Nephron (organoid): ENCODE data around the gene BAZ1B.
A peak's percentile ranks its signal among the peaks of the same experiment; 100 is the strongest.

Experiments used
- H3K27ac Mint-ChIP-seq, 3 experiments: 2 replicates each; pipeline ENCODE4 v1.8.0; 2020; ENCODE audit warnings: mixed read lengths in 3 of 3, mild to moderate bottlenecking in 2 of 3, moderate library complexity in 1 of 3
- H3K27me3 Mint-ChIP-seq: 2 replicates; pipeline ENCODE4 v1.8.0; 2021; ENCODE audit warnings: low read depth, mild to moderate bottlenecking, moderate library complexity, mixed read lengths
- H3K36me3 Mint-ChIP-seq: 2 replicates; pipeline ENCODE4 v1.8.0; 2020; ENCODE audit warnings: low read depth, mixed read lengths
- H3K4me1 Mint-ChIP-seq: 2 replicates; pipeline ENCODE4 v1.8.0; 2020; ENCODE audit warnings: mixed read lengths
- H3K4me3 Mint-ChIP-seq, 3 experiments: 2 replicates each; pipeline ENCODE4 v1.8.0; 2020; ENCODE audit warnings: mild to moderate bottlenecking in 3 of 3, mixed read lengths in 3 of 3, moderate library complexity in 2 of 3
- H3K9me3 Mint-ChIP-seq: 2 replicates; pipeline ENCODE4 v1.8.0; 2020; ENCODE audit warnings: mixed read lengths
- TF ChIP-seq, protein P1 (sequence below), 3 experiments: fragments of 200-600 bp; sonication (generic); IDR thresholded peaks; one replicate each; pipeline ENCODE4 v1.5.0; 2021; ENCODE audit warnings: antibody characterized with exemption in 3 of 3; ENCODE audit not compliant: unreplicated experiment in 3 of 3

BAZ1B gene

DNA sequence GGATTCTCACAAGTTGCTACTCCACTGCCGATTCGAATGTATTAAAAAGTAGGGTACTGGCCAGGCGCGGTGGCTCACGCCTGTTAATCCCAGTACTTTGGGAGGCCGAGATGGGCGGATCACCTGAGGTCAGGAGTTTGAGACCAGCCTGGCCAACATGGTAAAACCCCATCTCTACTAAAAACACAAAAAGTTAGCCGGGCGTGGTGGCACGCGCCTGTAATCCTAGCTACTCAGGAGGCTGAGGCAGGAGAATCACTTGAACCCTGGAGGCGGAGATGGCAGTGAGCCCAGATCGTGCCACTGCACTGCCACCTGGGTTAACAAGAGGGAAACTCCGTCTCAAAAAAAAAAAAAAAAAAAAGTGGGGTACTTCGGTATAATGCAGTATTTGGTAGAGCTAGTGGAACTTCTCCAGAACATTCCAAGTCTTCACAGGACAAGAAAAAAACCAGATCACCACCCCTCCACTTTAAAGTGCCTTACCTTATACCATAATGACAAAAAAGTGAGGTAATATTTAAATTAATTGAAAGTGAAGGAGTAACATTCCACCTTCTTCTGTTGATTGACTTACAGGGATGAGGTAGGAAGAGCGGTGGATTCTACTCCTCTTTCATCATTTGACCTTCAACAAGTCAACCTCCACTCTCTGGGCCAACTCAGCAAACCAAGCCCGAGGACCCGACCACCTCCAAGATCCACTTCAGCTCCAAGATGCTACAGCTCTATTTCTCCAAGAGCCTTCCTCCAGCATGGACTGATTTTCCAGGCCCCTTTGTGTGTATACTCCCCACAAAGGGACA, 2.0 kb downstream of the BAZ1B start:
- Mint-ChIP-seq H3K4me3 (peak overlapping the region; percentile 88 to 92 (median 90)), H3K36me3 (peaks cover 37% of the 10 kb centered on the region), H3K27me3 (no peaks in the 10 kb centered on the region), H3K27ac (peak overlapping the region; percentile 74 to 91 (median 83)), H3K9me3 (no peaks in the 10 kb centered on the region), H3K4me1 (peaks cover 45% of the 10 kb centered on the region)
- TF ChIP-seq, protein P1, sequence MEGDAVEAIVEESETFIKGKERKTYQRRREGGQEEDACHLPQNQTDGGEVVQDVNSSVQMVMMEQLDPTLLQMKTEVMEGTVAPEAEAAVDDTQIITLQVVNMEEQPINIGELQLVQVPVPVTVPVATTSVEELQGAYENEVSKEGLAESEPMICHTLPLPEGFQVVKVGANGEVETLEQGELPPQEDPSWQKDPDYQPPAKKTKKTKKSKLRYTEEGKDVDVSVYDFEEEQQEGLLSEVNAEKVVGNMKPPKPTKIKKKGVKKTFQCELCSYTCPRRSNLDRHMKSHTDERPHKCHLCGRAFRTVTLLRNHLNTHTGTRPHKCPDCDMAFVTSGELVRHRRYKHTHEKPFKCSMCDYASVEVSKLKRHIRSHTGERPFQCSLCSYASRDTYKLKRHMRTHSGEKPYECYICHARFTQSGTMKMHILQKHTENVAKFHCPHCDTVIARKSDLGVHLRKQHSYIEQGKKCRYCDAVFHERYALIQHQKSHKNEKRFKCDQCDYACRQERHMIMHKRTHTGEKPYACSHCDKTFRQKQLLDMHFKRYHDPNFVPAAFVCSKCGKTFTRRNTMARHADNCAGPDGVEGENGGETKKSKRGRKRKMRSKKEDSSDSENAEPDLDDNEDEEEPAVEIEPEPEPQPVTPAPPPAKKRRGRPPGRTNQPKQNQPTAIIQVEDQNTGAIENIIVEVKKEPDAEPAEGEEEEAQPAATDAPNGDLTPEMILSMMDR (IDR thresholded peaks at IDR 0.05; ENCODE audit: unreplicated experiment in 3 of 3), result no peak

DNA sequence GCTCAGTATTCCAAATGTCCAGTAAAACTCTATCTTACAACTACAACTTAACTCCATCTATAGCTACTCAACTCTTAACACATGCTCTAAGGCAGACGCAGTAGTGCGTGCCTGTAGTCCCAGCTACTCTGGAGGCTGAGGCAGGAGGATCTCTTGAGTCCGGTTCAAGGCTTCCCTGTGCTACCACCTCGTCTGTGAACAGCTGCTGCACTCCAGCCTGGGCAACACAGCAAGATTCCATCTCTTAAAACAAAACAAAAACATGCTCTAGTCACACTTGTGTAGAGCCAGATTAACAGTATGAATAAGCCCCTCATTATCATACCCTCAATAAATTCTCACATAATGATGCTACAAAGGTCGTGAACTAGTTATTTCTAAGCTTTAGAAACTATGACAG, 3.6 kb downstream of the BAZ1B start:
- no peaks in the 10 kb centered on the region for H3K9me3 Mint-ChIP-seq

DNA sequence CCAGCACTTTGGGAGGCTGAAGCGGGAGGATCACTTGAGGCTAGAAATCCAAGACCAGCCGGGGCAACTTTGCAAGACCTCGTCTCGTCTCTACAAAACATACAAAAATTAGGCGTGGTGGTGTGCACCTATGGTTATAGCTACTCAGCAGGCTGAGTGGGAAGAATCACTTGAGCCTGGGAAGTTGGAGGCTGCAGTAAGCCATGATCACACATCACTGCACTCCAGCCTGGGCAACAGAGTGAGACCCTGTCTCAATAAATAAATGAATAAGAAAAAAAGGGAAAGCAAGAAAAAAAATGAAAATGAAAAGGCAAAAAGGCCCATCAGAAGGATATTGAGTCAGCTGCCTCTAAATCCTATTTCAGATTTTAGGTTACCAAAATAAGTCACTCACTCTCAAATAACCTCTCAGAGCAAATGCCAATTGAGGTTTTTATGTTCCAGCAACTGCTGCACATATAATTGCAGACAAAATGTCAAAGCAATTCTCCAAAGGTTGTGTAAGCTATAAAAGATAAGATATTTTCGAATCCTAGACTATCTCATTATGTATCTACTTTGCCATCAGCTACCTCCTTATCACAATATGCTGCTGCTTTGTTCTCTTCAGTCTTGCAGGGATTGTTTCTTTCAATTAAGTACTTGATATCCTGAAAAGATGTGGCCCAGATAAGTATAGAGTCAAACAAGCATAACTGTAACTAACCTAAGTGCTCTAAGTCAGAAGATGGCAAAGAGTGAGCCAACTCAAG, 4.7 kb downstream of the BAZ1B start:
- Mint-ChIP-seq H3K36me3 (peaks cover 58% of the 10 kb centered on the region), H3K4me3 (peak overlapping the region in 2 of 3 experiments; percentile 4 to 23), H3K27ac (no peak overlapping the region), H3K27me3 (no peaks in the 10 kb centered on the region), H3K4me1 (peaks cover 40% of the 10 kb centered on the region), H3K9me3 (no peaks in the 10 kb centered on the region)
- TF ChIP-seq, protein P1 (IDR thresholded peaks at IDR 0.05; ENCODE audit: unreplicated experiment in 3 of 3), result no peak

More for the DNA sequence above, 3.6 kb downstream of the BAZ1B start:
- H3K27ac Mint-ChIP-seq, result peak overlapping the region; percentile 58 to 62 (median 61)
- no peaks in the 10 kb centered on the region for H3K27me3 Mint-ChIP-seq
- peak overlapping the region; percentile 88 to 92 (median 90) for H3K4me3 Mint-ChIP-seq
- H3K36me3 Mint-ChIP-seq, result peaks cover 51% of the 10 kb centered on the region
- peaks cover 45% of the 10 kb centered on the region for H3K4me1 Mint-ChIP-seq
- TF ChIP-seq, protein P1 (IDR thresholded peaks at IDR 0.05; ENCODE audit: unreplicated experiment in 3 of 3), result no peak

DNA sequence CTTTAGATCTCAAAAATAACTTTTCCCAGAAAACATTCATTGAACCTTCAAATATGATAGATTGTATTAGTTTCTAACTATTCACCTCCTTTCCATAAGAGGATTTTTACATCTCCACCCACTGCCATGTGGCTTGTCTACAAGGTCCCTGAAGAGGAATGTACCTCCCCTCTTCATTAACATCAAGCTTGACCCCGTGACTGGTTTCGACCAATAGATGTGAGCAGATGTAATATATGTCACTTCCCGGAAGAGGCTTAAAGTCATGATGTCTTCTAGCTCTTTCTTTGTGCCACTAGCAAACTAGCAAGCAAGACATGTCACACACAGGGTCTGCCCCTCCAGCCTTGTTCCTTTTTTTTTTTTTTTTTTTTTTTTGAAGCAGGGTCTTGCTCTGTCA, 6.9 kb downstream of the BAZ1B start:
- H3K4me1 Mint-ChIP-seq, result peaks cover 27% of the 10 kb centered on the region
- no peaks in the 10 kb centered on the region for H3K9me3 Mint-ChIP-seq

DNA sequence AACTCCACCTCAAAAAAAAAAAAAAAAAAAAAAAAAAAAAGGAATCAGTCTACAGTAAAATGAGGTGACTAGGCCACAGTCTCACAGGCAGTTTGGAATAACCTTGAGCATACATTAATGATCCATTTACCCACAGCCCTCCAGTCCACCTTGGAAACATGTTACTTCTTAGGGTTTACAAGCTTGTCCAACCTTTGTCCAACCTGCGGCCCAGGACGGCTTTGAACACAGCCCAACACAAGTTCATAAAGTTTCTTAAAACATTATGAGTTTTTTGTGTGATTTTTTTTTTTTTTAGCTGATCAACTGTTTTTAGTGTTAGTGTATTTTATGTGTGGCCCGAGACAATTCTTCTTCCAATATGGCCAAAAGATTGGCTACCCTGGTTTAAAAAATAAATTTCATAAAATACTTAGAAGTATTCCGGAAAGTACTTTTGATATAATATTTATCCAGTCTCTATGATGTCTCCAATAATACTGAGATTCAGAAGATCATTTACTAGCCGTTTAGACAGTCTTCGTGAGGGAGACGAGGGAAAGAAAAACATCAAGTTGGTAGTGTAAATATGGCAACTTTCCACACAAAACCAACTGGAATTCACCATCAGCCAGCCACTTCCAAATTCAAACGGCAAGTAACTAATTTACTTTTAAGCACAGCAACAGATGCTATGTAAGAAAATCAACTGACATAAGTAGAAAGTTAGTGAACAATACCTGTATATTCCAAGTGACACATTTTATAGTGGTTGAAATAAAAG, 9.9 kb downstream of the BAZ1B start:
- Mint-ChIP-seq H3K9me3 (no peaks in the 10 kb centered on the region), H3K27ac (peak overlapping the region in 1 of 3 experiments; percentile 59), H3K4me1 (peaks cover 2% of the 10 kb centered on the region), H3K27me3 (no peaks in the 10 kb centered on the region), H3K4me3 (no peak overlapping the region), H3K36me3 (peaks cover 69% of the 10 kb centered on the region)
- TF ChIP-seq, protein P1 (IDR thresholded peaks at IDR 0.05; ENCODE audit: unreplicated experiment in 3 of 3), result no peak

More for the DNA sequence above, 6.9 kb downstream of the BAZ1B start:
- TF ChIP-seq, protein P1 (IDR thresholded peaks at IDR 0.05; ENCODE audit: unreplicated experiment in 3 of 3), result no peak
- peaks cover 66% of the 10 kb centered on the region for H3K36me3 Mint-ChIP-seq
- H3K27ac Mint-ChIP-seq, result peak overlapping the region in 1 of 3 experiments; percentile 12
- H3K4me3 Mint-ChIP-seq, result no peak overlapping the region
- no peaks in the 10 kb centered on the region for H3K27me3 Mint-ChIP-seq
